H1 (cell line): Measurements from ENCODE around the gene NPPA. TPM values are rescaled to one million over a fixed set of nuclear protein-coding genes. Genes with fewer than 3 reads are reported as not detected.
A peak's percentile ranks its signal among the peaks of the same experiment; 100 is the strongest.

Source experiments
- CTCF ChIA-PET: fragments of 300-600 bp; sonication (Branson Sonifier 250); formaldehyde crosslinking; loops from one replicate; lab custom pipeline; 2021; ENCODE audit not compliant: partially characterized antibody; lab: Charles Lee
- POLR2A ChIA-PET: fragments of 300-600 bp; sonication (Branson Sonifier 250); formaldehyde crosslinking; loops from one replicate; lab custom pipeline; 2021; ENCODE audit warnings: inconsistent platforms; ENCODE audit not compliant: partially characterized antibody; lab: Charles Lee
- DNase-seq, 2 experiments: peaks; one replicate each; pipeline versions ENCODE4 v3.0.0 to v3.0.0-alpha.2; 2010 to 2022; ENCODE audit warnings: low spot score in 2 of 2, low read depth in 1 of 2, mixed read lengths in 1 of 2
- FAIRE-seq: peaks from 2 replicates; lab custom pipeline; 2011; peaks lifted over from hg19 to GRCh38; lab: Jason Lieb, UNC
- H2AFZ ChIP-seq: 2 replicates; pipeline ENCODE4 v1.8.1; 2012; ENCODE audit warnings: low read length, inconsistent platforms
- H2AK5ac ChIP-seq: 2 replicates; pipeline ENCODE4 v1.6.1; 2013; ENCODE audit warnings: low read depth, low read length
- H2BK120ac ChIP-seq: replicated peaks from 2 replicates; pipeline ENCODE3; 2013; ENCODE audit warnings: low read depth, low read length, inconsistent platforms
- H2BK12ac ChIP-seq: 2 replicates; pipeline ENCODE4 v1.6.1; 2013; ENCODE audit warnings: low read depth, low read length
- H2BK15ac ChIP-seq: 2 replicates; pipeline ENCODE4 v1.6.1; 2013; ENCODE audit warnings: low read length
- H2BK20ac ChIP-seq: 2 replicates; pipeline ENCODE4 v1.6.1; 2013; ENCODE audit warnings: low read length
- H2BK5ac ChIP-seq: 2 replicates; pipeline ENCODE4 v1.6.1; 2013; ENCODE audit warnings: low read depth, low read length
- H3K14ac ChIP-seq: 2 replicates; pipeline ENCODE4 v1.6.1; 2013; ENCODE audit warnings: inconsistent platforms; ENCODE audit not compliant: insufficient read length
- H3K18ac ChIP-seq: 2 replicates; pipeline ENCODE4 v1.6.1; 2013; ENCODE audit warnings: low read length; ENCODE audit errors: extremely low read depth
- H3K23ac ChIP-seq: 2 replicates; pipeline ENCODE4 v1.6.1; 2013; ENCODE audit warnings: inconsistent platforms; ENCODE audit not compliant: insufficient read length
- H3K23me2 ChIP-seq: 2 replicates; pipeline ENCODE4 v1.6.1; 2013; ENCODE audit warnings: low read depth, low read length
- H3K27ac ChIP-seq: 2 replicates; pipeline ENCODE4 v1.6.1; 2011; ENCODE audit warnings: low read depth, low read length, inconsistent platforms
- H3K27me3 ChIP-seq, 4 experiments: replicated peaks in 1 of 4; 1 replicate in 1 of 4; 2 replicates in 3 of 4; pipeline versions ENCODE4 v1.6.1 to v1.8.1; 2011 to 2013; ENCODE audit warnings: low read length in 3 of 4, mild to moderate bottlenecking in 3 of 4, inconsistent platforms in 2 of 4, mixed read lengths in 2 of 4, moderate library complexity in 1 of 4; ENCODE audit not compliant: control insufficient read depth in 3 of 4, insufficient read depth in 3 of 4; ENCODE audit errors: extremely low read depth in 1 of 4
- H3K36me3 ChIP-seq, 4 experiments: 2 replicates each; pipeline versions ENCODE4 v1.6.1 to v1.8.1; 2011 to 2013; ENCODE audit warnings: mild to moderate bottlenecking in 4 of 4, low read length in 3 of 4, moderate library complexity in 2 of 4, control low read depth in 1 of 4, inconsistent platforms in 1 of 4; ENCODE audit not compliant: insufficient read depth in 4 of 4, control insufficient read depth in 2 of 4
- H3K4ac ChIP-seq: replicated peaks from 2 replicates; pipeline ENCODE3; 2013; ENCODE audit warnings: low read length, low read depth, mixed read lengths, inconsistent platforms; ENCODE audit not compliant: insufficient read length
- H3K4me1 ChIP-seq, 4 experiments: replicated peaks in 1 of 4; 1 replicate in 1 of 4; 2 replicates in 3 of 4; pipeline versions ENCODE4 v1.6.1 to v1.8.1; 2011 to 2013; ENCODE audit warnings: low read length in 3 of 4, inconsistent platforms in 2 of 4, mixed read lengths in 1 of 4; ENCODE audit not compliant: insufficient read depth in 4 of 4, control insufficient read depth in 3 of 4
- H3K4me2 ChIP-seq, 2 experiments: 2 replicates each; pipeline versions ENCODE4 v1.6.1 to v1.8.1; 2011 to 2013; ENCODE audit warnings: low read depth in 2 of 2, low read length in 2 of 2, control low read depth in 1 of 2, inconsistent platforms in 1 of 2, mild to moderate bottlenecking in 1 of 2; ENCODE audit not compliant: insufficient read depth in 1 of 2
- H3K4me3 ChIP-seq, 4 experiments: fragments of 200-600, 300-600 bp in 1 of 4; sonication (generic), shearing (Covaris generic), sonication (Bioruptor Twin) in 1 of 4; 2 replicates each; pipeline versions ENCODE4 v1.5.1 to v1.8.1; 2011 to 2016; ENCODE audit warnings: low read length in 4 of 4, low read depth in 3 of 4, control low read depth in 2 of 4, inconsistent platforms in 2 of 4, mild to moderate bottlenecking in 2 of 4, mixed read lengths in 1 of 4, moderate library complexity in 1 of 4; ENCODE audit not compliant: insufficient read depth in 2 of 4; ENCODE audit errors: extremely low read depth in 1 of 4
- H3K56ac ChIP-seq: replicated peaks from 2 replicates; pipeline ENCODE3; 2013; ENCODE audit warnings: low read depth, mild to moderate bottlenecking, mixed read lengths, low read length, inconsistent platforms; ENCODE audit not compliant: insufficient read length
- H3K79me1 ChIP-seq: 2 replicates; pipeline ENCODE4 v1.6.1; 2013; ENCODE audit warnings: low read depth, low read length, control low read depth
- H3K79me2 ChIP-seq, 2 experiments: 2 replicates each; pipeline versions ENCODE4 v1.6.1 to v1.8.1; 2012 to 2013; ENCODE audit warnings: low read length in 2 of 2, mild to moderate bottlenecking in 2 of 2, inconsistent platforms in 1 of 2; ENCODE audit not compliant: insufficient read depth in 2 of 2, control insufficient read depth in 1 of 2
- H3K9ac ChIP-seq, 4 experiments: replicated peaks in 1 of 4; 1 replicate in 1 of 4; 2 replicates in 3 of 4; pipeline versions ENCODE4 v1.6.1 to v1.8.1; 2011 to 2013; ENCODE audit warnings: low read depth in 3 of 4, low read length in 3 of 4, control low read depth in 2 of 4, mild to moderate bottlenecking in 2 of 4, moderate library complexity in 2 of 4, inconsistent platforms in 1 of 4; ENCODE audit errors: extremely low read depth in 1 of 4
- H3K9me3 ChIP-seq, 2 experiments: 2 replicates each; pipeline versions ENCODE4 v1.6.1 to v1.8.1; 2012 to 2013; ENCODE audit warnings: mild to moderate bottlenecking in 2 of 2, moderate library complexity in 2 of 2, control low read depth in 1 of 2, inconsistent platforms in 1 of 2, low read depth in 1 of 2, low read length in 1 of 2, mixed read lengths in 1 of 2; ENCODE audit not compliant: insufficient read depth in 2 of 2
- H4K20me1 ChIP-seq, 2 experiments: replicated peaks in 1 of 2; 2 replicates each; pipeline versions ENCODE3 to v1.8.1; 2011 to 2013; ENCODE audit warnings: inconsistent platforms in 2 of 2, low read length in 2 of 2, mild to moderate bottlenecking in 1 of 2; ENCODE audit not compliant: insufficient read depth in 2 of 2, control insufficient read depth in 1 of 2
- H4K5ac ChIP-seq: 2 replicates; pipeline ENCODE4 v1.6.1; 2013; ENCODE audit warnings: low read length, low read depth, mixed read lengths, inconsistent platforms; ENCODE audit not compliant: insufficient read length
- H4K8ac ChIP-seq: 2 replicates; pipeline ENCODE4 v1.8.0; 2013; ENCODE audit warnings: mild to moderate bottlenecking, moderate library complexity, low read length, inconsistent platforms; ENCODE audit not compliant: insufficient read depth; ENCODE audit errors: extremely low read depth
- H4K91ac ChIP-seq: replicated peaks from 2 replicates; pipeline ENCODE3; 2013; ENCODE audit warnings: low read length, mixed read lengths, inconsistent platforms; ENCODE audit not compliant: insufficient read length
- HDAC2 ChIP-seq, 2 experiments: fragments of 300-600 bp in 1 of 2; sonication (generic) in 1 of 2; IDR thresholded peaks; 2 replicates each; pipeline ENCODE4 v1.6.1; 2011 to 2012; ENCODE audit warnings: low read depth in 2 of 2, low read length in 2 of 2, mild to moderate bottlenecking in 2 of 2, moderate library complexity in 2 of 2, borderline replicate concordance in 1 of 2, inconsistent platforms in 1 of 2
- JUND ChIP-seq: IDR thresholded peaks from 2 replicates; pipeline ENCODE4 v1.6.1; 2011; ENCODE audit warnings: mild to moderate bottlenecking, improper control_type of control experiment, low read length
- WGBS, 2 experiments: shearing (Covaris generic) in 1 of 2; methylation state at CpG; one replicate each; pipeline versions ENCODE4 v1.1.6 to v1.1.7; 2013 to 2015; ENCODE audit warnings: low lambda C conversion rate in 2 of 2, mixed read lengths in 2 of 2, inconsistent platforms in 1 of 2, low coverage in 1 of 2, missing lambda C conversion rate in 1 of 2; ENCODE audit not compliant: insufficient replicate concordance in 2 of 2, insufficient coverage in 1 of 2, insufficient read length in 1 of 2; ENCODE audit errors: extremely low coverage in 1 of 2, missing lambda C conversion rate in 1 of 2; 5-methylcytosine and 5-hydroxymethylcytosine counted together
- polyA plus RNA-seq, 7 experiments: library from polyadenylated mRNA; depleted of rRNA in 3 of 7; stranded (reverse) in 5 of 7; unstranded in 2 of 7; fragments of >200 nt in 5 of 7; fragments of 200-250 nt in 2 of 7; gene quantifications; 1 replicate in 5 of 7; 2 replicates in 1 of 7; 4 replicates in 1 of 7; pipeline versions ENCODE4 v1.2.1 to v1.2.3, GENCODE V29; 2011 to 2013; ENCODE audit warnings: missing spikeins in 2 of 7, mixed read lengths in 2 of 7
- total RNA-seq: library from RNA; stranded (reverse); fragmentation: NEBNext Ultra II Directional; extraction: Animal tissue kit (Norgen Biotek cat#: 25700); gene quantifications from 2 replicates; pipeline ENCODE4 v1.2.1, GENCODE V29; 2021

NPPA gene
- total and polyA plus RNA-seq, 2 of the 8 experiments (the other 6 are each of a cell fraction or from before 2014, with no cell fraction given), result not detected

- ChIA-PET CTCF (interaction anchor here (0.8 to 5.0 kb wide), 9 partner anchors 9 to 70 kb away, joined by 3 to 32 read pairs (median 5); partner anchors contain the start of gene NPPA), POLR2A (interaction anchor here (7.1 kb wide), 1 partner anchor 35 kb away, joined by 47 read pairs; no protein-coding TSS in a partner anchor)
- Histone ChIP-seq H3K23me2 (no peaks in the 10 kb centered on the region; the same call in 1 of the 2 replicates), H3K4me3 (no peak overlapping the region), H3K36me3 (no peaks in the 10 kb centered on the region), H2BK15ac (no peak overlapping the region), H3K9me3 (no peaks in the 10 kb centered on the region), H4K91ac (no peak overlapping the region), H3K79me2 (no peaks in the 10 kb centered on the region), H2AFZ (no peak overlapping the region), H3K4me1 (no peaks in the 10 kb centered on the region), H2BK120ac (no peak overlapping the region), H3K27me3 (no peaks in the 10 kb centered on the region), H3K79me1 (no peaks in the 10 kb centered on the region), H4K8ac (no peak overlapping the region), H3K14ac (no peak overlapping the region), H2BK20ac (no peak overlapping the region), H3K4ac (no peak overlapping the region), H4K20me1 (no peaks in the 10 kb centered on the region), H3K4me2 (no peak overlapping the region), H4K5ac (no peak overlapping the region), H3K56ac (no peak overlapping the region), H3K9ac (no peak overlapping the region), H3K18ac (no peak overlapping the region), H3K27ac (no peak overlapping the region), H2BK5ac (no peak overlapping the region), H3K23ac (no peak overlapping the region), H2AK5ac (no peak overlapping the region), H2BK12ac (no peak overlapping the region)
- FAIRE-seq, result no peak
- WGBS, 2 experiments, result 90% methylated on average over 14 of the region's 14 CpGs; no CpG with 5 or more reads in 1 of the 2 experiments
- TF ChIP-seq JUND, result peak; percentile 43; the same call in 1 of the 2 replicates
- TF ChIP-seq HDAC2 (IDR thresholded peaks at IDR 0.05; ENCODE audit: borderline replicate concordance in 1 of 2, low read depth in 2 of 2, low read length in 2 of 2), result no peak
- no peak for DNase-seq
These were observed 26.0 kb upstream of the NPPA start for GRCh38 chr1:11873395-11874257.
